ENCODE data around the gene CCL18.

Gene CCL18

GRCh38 chr17:36024106-36024869, 39.8 kb upstream of the CCL18 start:
- H3K4me3 ChIP-seq (ENCODE audit: low read depth, low read length): no peak overlapping the region
- no peak for TF ChIP-seq CTCF (IDR thresholded peaks at IDR 0.05; ENCODE audit: low read depth, low read length, missing control alignments)
- DNase-seq (ENCODE audit: low read depth): no peak
- in situ Hi-C loops (cut with HindIII; ENCODE audit: low sequenced_read_pairs): no loop called here

DNA sequence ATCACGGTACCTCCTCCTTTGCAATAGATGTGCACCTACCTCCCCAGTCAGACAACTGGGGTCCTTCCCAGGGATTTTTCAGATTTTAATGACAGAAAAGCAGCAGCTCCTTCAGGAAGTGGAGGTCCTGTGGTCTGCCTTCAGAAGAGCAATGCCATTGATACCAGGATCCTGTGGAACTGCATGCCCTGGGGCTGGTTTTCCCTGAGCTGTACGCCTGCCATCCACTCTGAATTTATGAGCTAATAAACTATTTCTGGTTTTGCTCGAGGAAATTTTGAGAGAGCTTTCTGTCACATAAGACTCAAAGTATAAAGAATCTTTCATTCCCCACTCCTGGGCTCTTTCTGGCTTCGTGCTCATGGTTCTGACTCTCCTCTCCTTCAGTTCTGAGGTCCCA, 36.3 kb upstream of the CCL18 start:
- no peak for TF ChIP-seq CTCF (IDR thresholded peaks at IDR 0.05; ENCODE audit: low read depth, low read length, missing control alignments)
- H3K4me3 ChIP-seq (ENCODE audit: low read depth, low read length): no peak overlapping the region
- in situ Hi-C loops (cut with HindIII; ENCODE audit: low sequenced_read_pairs): no loop called here

GRCh38 chr17:36030956-36031355, 33.1 kb upstream of the CCL18 start:
- in situ Hi-C loops (cut with HindIII; ENCODE audit: low sequenced_read_pairs): no loop called here
- no peak for DNase-seq (ENCODE audit: low read depth)
- TF ChIP-seq CTCF (IDR thresholded peaks at IDR 0.05; ENCODE audit: low read depth, low read length, missing control alignments): no peak
- H3K4me3 ChIP-seq (ENCODE audit: low read depth, low read length): no peak overlapping the region

More for the DNA sequence above, 36.3 kb upstream of the CCL18 start:
- no peak for DNase-seq (ENCODE audit: low read depth)

DNA sequence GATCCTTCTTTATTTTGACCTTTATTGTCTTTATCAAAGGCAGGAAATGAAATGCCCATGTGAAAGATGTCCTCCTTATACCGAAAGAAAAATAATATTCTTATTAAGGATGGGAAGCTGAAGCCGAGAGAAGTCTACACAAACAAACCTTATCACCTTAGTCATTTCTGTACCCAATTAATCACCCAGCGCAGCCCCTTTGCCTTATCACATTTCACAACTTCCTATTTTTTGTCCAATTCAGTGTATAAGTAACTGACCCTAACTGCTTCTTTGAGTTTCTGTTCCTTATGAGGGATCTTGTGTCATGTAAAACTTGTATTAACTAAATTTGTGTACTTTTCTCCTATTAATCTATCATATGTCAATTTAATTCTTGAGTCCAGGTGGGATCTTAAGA, 29.9 kb upstream of the CCL18 start:
- in situ Hi-C loops (cut with HindIII; ENCODE audit: low sequenced_read_pairs): no loop called here
- TF ChIP-seq CTCF (IDR thresholded peaks at IDR 0.05; ENCODE audit: low read depth, low read length, missing control alignments): no peak
- no peak for DNase-seq (ENCODE audit: low read depth)
- H3K4me3 ChIP-seq (ENCODE audit: low read depth, low read length): no peak overlapping the region

DNA sequence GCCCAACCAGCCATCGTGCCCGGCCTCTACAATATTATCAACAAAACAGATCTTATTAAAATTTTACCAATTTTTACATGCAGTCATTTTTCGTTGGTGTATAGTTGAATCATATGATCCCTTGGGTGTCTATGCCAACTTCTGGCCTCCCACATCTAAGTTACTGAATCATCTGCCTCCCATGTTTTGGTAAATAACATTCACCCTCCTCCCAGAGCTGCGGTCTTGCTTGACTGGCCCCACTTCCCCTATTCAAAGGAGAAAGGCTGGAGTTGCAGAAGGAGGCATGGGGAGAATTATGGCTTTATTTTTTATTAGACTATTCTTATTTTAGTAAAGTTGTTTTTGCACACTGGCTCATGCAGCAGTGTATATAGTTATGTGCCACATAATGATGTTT, 27.8 kb upstream of the CCL18 start:
- no peak for TF ChIP-seq CTCF (IDR thresholded peaks at IDR 0.05; ENCODE audit: low read depth, low read length, missing control alignments)
- no peak overlapping the region for H3K4me3 ChIP-seq (ENCODE audit: low read depth, low read length)
- in situ Hi-C loops (cut with HindIII; ENCODE audit: low sequenced_read_pairs): no loop called here
- DNase-seq (ENCODE audit: low read depth): no peak

GRCh38 chr17:36048066-36048465, 16.0 kb upstream of the CCL18 start:
- no peak overlapping the region for H3K4me3 ChIP-seq (ENCODE audit: low read depth, low read length)
- in situ Hi-C loops (cut with HindIII; ENCODE audit: low sequenced_read_pairs): no loop called here
- no peak for DNase-seq (ENCODE audit: low read depth)
- TF ChIP-seq CTCF (IDR thresholded peaks at IDR 0.05; ENCODE audit: low read depth, low read length, missing control alignments): no peak

All from astrocyte of the cerebellum (primary cell).